ENCODE results near the gene RNASEH2B. TPM values are rescaled to one million over a fixed set of nuclear protein-coding genes. Genes with fewer than 3 reads are reported as not detected.
A peak's percentile ranks its signal among the peaks of the same experiment; 100 is the strongest.

RNASEH2B gene
- total RNA-seq, 1 donor from 2014 or later, result 23.6 TPM

- Histone ChIP-seq H3K4me2 (ENCODE audit: low read length) (no peak overlapping the region), H2AFZ (ENCODE audit: low read depth, low read length) (no peak overlapping the region), H3K4me3 (ENCODE audit: insufficient read depth, low read depth, low read length) (no peak overlapping the region), H3K9me3 (ENCODE audit: insufficient read depth, low read depth, low read length) (no peaks in the 10 kb centered on the region), H3K4me1 (ENCODE audit: insufficient read depth, low read length) (peaks cover 2% of the 10 kb centered on the region), H3K79me2 (ENCODE audit: insufficient read depth, low read length) (no peaks in the 10 kb centered on the region), H3K27me3 (ENCODE audit: insufficient read depth, low read length) (peaks cover 7% of the 10 kb centered on the region), H3K36me3 (ENCODE audit: insufficient read depth, low read length) (no peaks in the 10 kb centered on the region), H3K9ac (ENCODE audit: low read length) (no peak overlapping the region), H4K20me1 (ENCODE audit: insufficient read depth, low read length) (no peaks in the 10 kb centered on the region), H3K27ac (ENCODE audit: low read depth, low read length) (no peak overlapping the region)
- peaks cover 1% of the 10 kb centered on the region for H3K36me3 Mint-ChIP-seq (ENCODE audit: low read depth, unreplicated experiment)
- FAIRE-seq (no peak), DNase-seq (ENCODE audit: low read depth) (no peak)
- H3K27ac Mint-ChIP-seq (ENCODE audit: unreplicated experiment), result no peak overlapping the region
- no peak overlapping the region for H3K4me3 Mint-ChIP-seq (ENCODE audit: unreplicated experiment)
- peaks cover 2% of the 10 kb centered on the region for H3K4me1 Mint-ChIP-seq (ENCODE audit: low read depth, unreplicated experiment)
- no peak for TF ChIP-seq EZH2 (IDR thresholded peaks at IDR 0.05; ENCODE audit: insufficient read depth, low read length)
- TF ChIP-seq CTCF (IDR thresholded peaks at IDR 0.05; ENCODE audit: insufficient read depth, low read depth, low read length), result no peak
- peaks cover 28% of the 10 kb centered on the region for H3K27me3 Mint-ChIP-seq (ENCODE audit: low read depth, unreplicated experiment)
- peaks cover 10% of the 10 kb centered on the region for H3K9me3 Mint-ChIP-seq (ENCODE audit: unreplicated experiment)
Measured at GRCh38 chr13:50999641-51000040, 90.0 kb downstream of the RNASEH2B start.

- Histone ChIP-seq H3K36me3 (ENCODE audit: insufficient read depth, low read length) (no peaks in the 10 kb centered on the region), H3K4me2 (ENCODE audit: low read length) (peak overlapping the region; percentile 19), H3K79me2 (ENCODE audit: insufficient read depth, low read length) (no peaks in the 10 kb centered on the region), H4K20me1 (ENCODE audit: insufficient read depth, low read length) (no peaks in the 10 kb centered on the region), H3K27me3 (ENCODE audit: insufficient read depth, low read length) (peaks cover 7% of the 10 kb centered on the region), H3K4me3 (ENCODE audit: insufficient read depth, low read depth, low read length) (no peak overlapping the region), H2AFZ (ENCODE audit: low read depth, low read length) (peak overlapping the region; percentile 9), H3K9me3 (ENCODE audit: insufficient read depth, low read depth, low read length) (no peaks in the 10 kb centered on the region), H3K4me1 (ENCODE audit: insufficient read depth, low read length) (peaks cover 2% of the 10 kb centered on the region), H3K27ac (ENCODE audit: low read depth, low read length) (no peak overlapping the region), H3K9ac (ENCODE audit: low read length) (no peak overlapping the region)
- H3K27me3 Mint-ChIP-seq (ENCODE audit: low read depth, unreplicated experiment), result peaks cover 28% of the 10 kb centered on the region
- DNase-seq (ENCODE audit: low read depth), result peak; percentile 14
- peaks cover 10% of the 10 kb centered on the region for H3K9me3 Mint-ChIP-seq (ENCODE audit: unreplicated experiment)
- no peak overlapping the region for H3K4me3 Mint-ChIP-seq (ENCODE audit: unreplicated experiment)
- no peak overlapping the region for H3K27ac Mint-ChIP-seq (ENCODE audit: unreplicated experiment)
- no peak for TF ChIP-seq EZH2 (IDR thresholded peaks at IDR 0.05; ENCODE audit: insufficient read depth, low read length)
- no peak for TF ChIP-seq CTCF (IDR thresholded peaks at IDR 0.05; ENCODE audit: insufficient read depth, low read depth, low read length)
- peaks cover 1% of the 10 kb centered on the region for H3K36me3 Mint-ChIP-seq (ENCODE audit: low read depth, unreplicated experiment)
- peaks cover 4% of the 10 kb centered on the region for H3K4me1 Mint-ChIP-seq (ENCODE audit: low read depth, unreplicated experiment)
- no peak for FAIRE-seq
Measured at GRCh38 chr13:51000061-51000460, 90.5 kb downstream of the RNASEH2B start.

- no peak overlapping the region for H3K27ac Mint-ChIP-seq (ENCODE audit: unreplicated experiment)
- Histone ChIP-seq H4K20me1 (ENCODE audit: insufficient read depth, low read length) (no peaks in the 10 kb centered on the region), H3K4me1 (ENCODE audit: insufficient read depth, low read length) (peaks cover 2% of the 10 kb centered on the region), H2AFZ (ENCODE audit: low read depth, low read length) (peak overlapping the region; percentile 9), H3K9me3 (ENCODE audit: insufficient read depth, low read depth, low read length) (no peaks in the 10 kb centered on the region), H3K36me3 (ENCODE audit: insufficient read depth, low read length) (no peaks in the 10 kb centered on the region), H3K79me2 (ENCODE audit: insufficient read depth, low read length) (no peaks in the 10 kb centered on the region), H3K4me2 (ENCODE audit: low read length) (peak overlapping the region; percentile 19), H3K4me3 (ENCODE audit: insufficient read depth, low read depth, low read length) (no peak overlapping the region), H3K27ac (ENCODE audit: low read depth, low read length) (no peak overlapping the region), H3K9ac (ENCODE audit: low read length) (no peak overlapping the region), H3K27me3 (ENCODE audit: insufficient read depth, low read length) (peaks cover 7% of the 10 kb centered on the region)
- peaks cover 28% of the 10 kb centered on the region for H3K27me3 Mint-ChIP-seq (ENCODE audit: low read depth, unreplicated experiment)
- FAIRE-seq, result no peak
- H3K4me1 Mint-ChIP-seq (ENCODE audit: low read depth, unreplicated experiment), result peaks cover 4% of the 10 kb centered on the region
- peaks cover 1% of the 10 kb centered on the region for H3K36me3 Mint-ChIP-seq (ENCODE audit: low read depth, unreplicated experiment)
- TF ChIP-seq EZH2 (IDR thresholded peaks at IDR 0.05; ENCODE audit: insufficient read depth, low read length) (no peak), CTCF (IDR thresholded peaks at IDR 0.05; ENCODE audit: insufficient read depth, low read depth, low read length) (no peak)
- peaks cover 10% of the 10 kb centered on the region for H3K9me3 Mint-ChIP-seq (ENCODE audit: unreplicated experiment)
- DNase-seq (ENCODE audit: low read depth), result peak; percentile 75
- H3K4me3 Mint-ChIP-seq (ENCODE audit: unreplicated experiment), result no peak overlapping the region
Measured at GRCh38 chr13:51000571-51001260, 91.1 kb downstream of the RNASEH2B start.
